Right forelimb (tissue), 1 donor: Measurements from ENCODE around the gene DMAC2L.
"Not testable (repeated sequence)": the region's sequence is repeated elsewhere in the genome, so short reads cannot be mapped to it uniquely, and the experiment has no call there.

Source experiments
- DNase-seq: peaks from one replicate; pipeline ENCODE4 v3.0.0-alpha.2; 2018

Gene DMAC2L, protein sequence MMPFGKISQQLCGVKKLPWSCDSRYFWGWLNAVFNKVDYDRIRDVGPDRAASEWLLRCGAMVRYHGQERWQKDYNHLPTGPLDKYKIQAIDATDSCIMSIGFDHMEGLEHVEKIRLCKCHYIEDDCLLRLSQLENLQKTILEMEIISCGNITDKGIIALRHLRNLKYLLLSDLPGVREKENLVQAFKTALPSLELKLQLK

DNA sequence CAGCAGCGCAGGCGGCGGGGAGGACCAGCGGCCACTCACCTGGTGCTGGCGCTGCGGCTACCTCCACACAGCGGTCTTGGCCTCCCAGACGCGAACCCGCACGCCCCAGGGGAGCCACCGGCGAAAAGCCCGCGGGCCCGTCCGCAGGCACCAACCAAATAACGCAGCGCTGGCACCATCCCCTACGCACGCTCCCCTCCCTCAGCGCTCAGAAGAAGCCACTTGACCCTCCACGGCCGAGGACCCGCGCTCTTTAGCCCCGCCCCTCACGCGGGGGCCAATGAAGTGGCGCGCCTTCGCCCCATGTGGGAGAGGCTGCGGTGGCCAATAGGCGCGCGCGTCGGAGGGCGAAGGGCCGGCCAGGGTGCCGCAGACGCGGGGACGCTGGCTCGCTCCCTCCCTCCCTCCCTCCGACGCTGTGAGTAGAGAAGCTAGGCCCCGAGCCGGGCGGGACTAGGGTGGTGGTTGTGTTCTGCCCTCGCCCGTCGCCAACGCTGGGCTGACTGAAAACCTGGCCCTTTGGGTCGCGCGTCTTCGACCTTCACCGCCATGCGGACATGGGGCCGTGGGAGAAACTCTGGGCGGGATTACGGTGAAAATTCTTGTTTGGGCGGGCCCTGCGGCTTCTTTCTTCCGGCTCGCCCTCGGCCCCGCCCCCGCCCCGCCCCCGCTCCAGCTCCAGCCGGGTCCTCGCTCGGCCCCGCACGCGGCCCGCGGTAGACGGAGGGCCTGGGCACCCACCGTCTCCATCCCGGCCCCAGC is at the start of gene DMAC2L, which contains the start of gene L2HGDH:
DMAC2L (plus strand) TSS at position 353 of the 762 bp plus-strand sequence. CDS start 9,164 bp downstream, outside the sequence.
L2HGDH (minus strand) TSS at position 258 of the 762 bp plus-strand sequence; CDS start at position 179, 79 bp downstream.
- DNase-seq = peak; percentile 95

- no peak for DNase-seq
These were observed 49.3 kb upstream of the DMAC2L start for GRCh38 chr14:50262865-50263264.

DNA sequence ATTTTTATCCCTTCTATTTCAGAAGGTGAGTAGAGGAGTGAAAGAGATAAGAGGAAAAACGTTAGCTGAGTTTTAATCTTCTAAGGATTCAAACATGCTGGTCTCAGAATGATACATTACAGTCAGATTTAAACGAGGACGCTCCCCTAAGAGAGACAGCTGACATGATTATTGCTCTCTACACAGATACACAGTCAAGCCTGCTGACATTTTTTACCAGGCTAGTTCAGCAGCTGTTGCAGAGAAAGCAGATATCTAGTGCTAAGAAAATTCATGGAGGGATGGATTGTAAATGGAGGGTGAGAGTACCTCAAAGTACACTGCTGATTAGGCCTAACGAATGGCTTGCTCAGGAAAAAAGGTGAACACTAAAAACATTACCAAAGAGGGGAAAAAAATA is 48.8 kb upstream of the DMAC2L start:
- DNase-seq = no peak

DNA sequence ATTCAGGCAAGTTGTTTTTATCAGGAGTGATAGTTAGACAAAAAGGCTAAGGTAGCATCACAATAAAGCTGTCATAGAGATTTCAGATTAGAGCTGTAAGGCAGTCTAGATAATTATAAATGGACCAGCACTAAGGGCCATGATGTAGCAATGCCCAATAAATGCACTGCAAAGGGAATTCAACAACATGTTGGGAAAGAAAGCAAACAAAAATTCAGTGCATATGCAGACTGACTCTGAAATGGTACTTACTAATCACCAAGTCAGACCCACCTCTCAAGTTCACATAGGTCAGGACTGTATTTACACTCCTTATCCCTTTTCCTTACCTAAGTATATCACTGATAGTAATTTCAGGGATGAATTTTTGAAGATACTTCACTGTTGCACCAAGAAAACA is 47.1 kb upstream of the DMAC2L start:
- DNase-seq = no peak

- DNase-seq = no peak
These were observed 41.2 kb upstream of the DMAC2L start for GRCh38 chr14:50270932-50271331.

- DNase-seq = no peak
These were observed 39.6 kb upstream of the DMAC2L start for GRCh38 chr14:50272498-50272897.

GRCh38 chr14:50285861-50286260 is 26.3 kb upstream of the DMAC2L start:
- DNase-seq = no peak

DNA sequence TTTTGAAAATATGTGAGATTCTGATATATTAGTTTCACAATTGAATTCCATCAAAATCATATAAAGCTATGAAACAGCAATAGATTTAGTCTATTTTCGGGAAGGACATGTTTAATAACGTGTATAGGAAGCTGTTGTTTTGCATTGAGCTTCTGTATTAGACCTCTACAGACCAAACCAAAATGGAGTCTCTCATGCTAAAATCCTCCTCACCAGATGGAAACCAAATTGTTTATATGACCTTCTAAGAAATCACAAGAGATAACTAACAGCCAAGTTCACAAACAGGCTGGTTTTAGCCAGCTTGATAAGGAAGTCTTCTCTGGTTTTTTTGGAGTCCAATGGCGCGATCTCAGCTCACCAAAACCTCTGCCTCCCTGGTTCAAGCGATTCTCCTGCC is 24.0 kb upstream of the DMAC2L start:
- DNase-seq = no peak

DNA sequence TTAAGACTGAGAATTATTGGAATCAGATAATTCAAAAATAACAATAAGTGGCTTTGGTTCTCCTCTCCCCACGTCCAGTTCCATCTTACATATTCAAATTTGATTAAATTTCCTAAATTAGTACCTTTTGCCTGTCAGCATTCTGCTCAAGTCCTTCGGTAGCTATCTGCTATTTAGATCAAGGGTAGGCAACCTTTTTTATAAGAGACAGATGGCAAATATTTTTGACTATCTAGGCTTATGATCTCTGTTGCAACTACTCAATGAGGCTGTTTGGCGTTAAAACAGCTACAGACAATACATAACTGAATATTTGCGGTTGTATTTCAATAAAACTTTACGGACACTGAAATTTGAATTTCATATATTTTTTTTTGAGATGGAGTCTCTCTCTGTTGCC is 21.8 kb upstream of the DMAC2L start:
- no peak for DNase-seq

DNA sequence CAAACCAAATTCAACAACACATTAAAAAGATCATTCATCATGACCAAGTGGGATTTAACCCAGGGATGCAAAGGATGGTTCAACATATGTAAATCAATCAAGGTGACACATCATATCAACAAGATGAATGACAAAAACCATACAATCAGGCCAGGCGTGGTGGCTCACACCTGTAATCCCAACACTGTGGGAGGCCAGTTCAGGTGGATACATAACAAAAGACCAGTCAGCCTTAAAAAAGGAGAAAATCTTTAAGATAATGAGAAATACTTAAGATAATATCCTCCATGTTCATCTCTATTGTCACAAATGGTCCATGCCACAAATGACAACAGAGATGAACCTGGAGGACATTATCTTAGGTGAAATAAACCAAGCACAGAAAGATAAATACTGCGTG is 12.5 kb upstream of the DMAC2L start:
- no peak for DNase-seq

DNA sequence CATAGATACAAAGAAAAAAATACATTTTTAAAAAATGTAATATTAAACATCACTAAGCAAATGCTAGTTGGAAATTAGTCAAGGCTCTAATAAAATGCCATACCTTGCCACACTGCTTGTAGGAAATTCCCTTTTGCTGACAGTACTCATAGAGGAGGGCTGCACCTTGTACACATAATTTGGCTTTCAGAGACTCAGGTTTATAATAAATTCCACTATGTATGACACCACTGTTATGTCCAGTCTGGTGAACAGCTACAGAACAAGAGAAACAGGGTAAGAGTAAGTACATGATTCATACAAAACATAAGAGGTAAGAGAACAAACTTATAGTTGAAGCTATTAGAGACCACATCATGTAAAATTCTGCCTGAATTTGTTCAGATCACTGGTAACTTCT is 10.2 kb upstream of the DMAC2L start:
- DNase-seq = no peak

- no peak for DNase-seq
These were observed 8.2 kb upstream of the DMAC2L start for GRCh38 chr14:50303744-50304471.

DNA sequence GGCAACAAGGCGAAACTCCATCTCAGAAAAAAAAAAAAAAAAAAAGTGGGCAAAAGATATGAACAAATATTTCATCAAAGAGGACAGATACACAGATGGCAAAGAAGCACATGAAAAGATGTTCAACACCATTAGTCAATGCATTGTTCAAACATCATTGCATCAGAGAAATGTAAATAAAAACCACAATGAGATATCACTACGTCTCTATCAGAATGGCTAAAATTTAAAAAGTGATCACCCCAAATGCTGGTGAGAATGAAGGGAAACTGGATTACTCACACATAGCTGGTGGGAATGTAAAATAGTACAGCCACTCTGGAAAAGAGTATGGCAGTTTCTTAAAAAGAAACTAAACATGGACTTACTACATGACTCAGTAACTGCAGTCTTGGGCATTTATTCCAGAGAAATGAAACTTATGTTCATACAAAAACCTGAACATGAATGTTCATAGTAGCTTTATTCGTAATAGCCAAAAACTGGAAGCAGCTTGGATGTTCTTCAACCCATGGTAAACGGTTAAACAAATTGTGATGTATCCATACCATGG is 3.7 kb upstream of the DMAC2L start:
- DNase-seq = no peak

DNA sequence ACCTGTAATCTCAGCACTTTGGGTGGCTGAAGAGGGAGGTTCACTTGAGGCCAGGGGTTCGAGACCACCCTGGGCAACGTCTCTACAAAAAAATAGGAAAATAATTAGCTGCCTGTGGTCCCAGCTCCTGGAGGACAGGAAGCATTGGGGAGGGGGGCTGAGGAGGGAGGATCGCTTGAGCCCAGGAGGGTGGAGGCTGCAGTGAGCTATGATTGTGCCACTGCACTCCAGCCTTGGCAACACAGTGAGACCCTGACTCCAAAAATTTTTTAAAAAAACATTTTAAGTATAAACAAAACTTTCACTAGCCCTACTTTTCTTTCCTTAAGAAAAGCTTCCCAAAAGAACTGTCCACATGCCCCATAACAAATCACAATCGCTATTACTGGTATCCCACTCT is 1.7 kb upstream of the DMAC2L start:
- DNase-seq = no peak

DNA sequence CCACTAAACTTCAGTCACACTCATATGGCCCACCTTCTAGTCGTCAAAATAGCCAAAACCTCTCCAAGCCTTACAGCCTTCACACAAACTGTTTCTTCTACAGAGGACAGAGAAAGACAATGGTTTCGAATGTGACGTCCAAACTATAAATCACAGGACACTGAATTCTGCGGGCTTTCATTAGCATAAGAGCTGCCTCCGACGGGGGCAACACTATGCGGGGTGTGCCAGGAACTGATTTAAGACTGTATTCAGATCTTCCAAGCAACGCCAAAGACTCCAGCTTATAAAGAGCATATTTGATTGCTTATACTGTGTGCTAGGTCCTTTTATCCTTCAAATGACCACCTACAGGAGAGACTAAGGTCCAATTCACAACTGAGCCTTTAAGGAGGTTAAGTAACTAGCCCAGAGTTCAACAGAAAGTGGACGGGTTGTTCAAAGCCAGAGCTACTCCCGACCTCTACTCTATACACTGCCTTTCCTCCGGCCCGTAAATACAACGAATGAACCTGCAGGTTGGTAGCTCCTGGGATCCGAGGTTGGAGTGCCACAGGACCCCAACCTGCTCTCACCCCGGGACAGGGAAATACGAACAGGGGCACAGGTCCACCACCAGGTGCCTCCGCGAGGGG is 670 bp upstream of the DMAC2L start:
- DNase-seq = no peak

DNA sequence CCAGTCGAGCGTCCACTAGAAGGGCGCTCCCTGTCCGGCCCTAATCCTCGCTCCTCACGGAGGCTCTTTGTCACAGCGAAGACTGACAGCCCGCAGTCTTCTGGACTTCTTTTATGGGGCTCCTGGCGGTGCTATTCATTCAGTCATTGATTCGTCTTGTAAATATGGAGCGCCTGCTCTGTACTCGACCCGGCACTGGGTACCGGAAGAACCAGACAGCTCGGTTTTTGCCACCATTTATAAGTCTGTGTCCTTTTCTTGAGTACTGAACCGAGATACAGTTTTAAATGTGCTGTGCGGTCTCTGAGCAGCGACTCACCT is 570 bp downstream of the DMAC2L start:
- no peak for DNase-seq

DNA sequence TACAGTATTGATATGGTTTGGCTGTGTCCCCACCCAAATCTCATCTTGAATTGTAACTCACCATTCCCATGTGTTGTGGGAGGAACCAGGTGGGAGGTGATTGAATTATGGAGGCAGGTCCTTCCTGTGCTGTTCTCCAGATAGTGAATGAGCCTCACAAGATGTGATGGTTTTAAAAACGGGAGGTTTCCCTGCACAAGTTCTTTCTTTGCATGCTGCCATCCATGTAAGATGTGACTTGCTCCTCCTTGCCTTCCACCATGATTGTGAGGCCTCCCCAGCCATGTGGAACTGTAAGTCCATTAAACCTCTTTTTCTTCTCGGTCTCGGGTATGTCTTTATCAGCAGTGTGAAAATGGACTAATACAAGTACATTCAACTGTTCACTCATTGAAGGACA is 2.0 kb downstream of the DMAC2L start:
- DNase-seq = not testable (repeated sequence)

GRCh38 chr14:50318031-50318626 is 6.0 kb downstream of the DMAC2L start:
- no peak for DNase-seq

DNA sequence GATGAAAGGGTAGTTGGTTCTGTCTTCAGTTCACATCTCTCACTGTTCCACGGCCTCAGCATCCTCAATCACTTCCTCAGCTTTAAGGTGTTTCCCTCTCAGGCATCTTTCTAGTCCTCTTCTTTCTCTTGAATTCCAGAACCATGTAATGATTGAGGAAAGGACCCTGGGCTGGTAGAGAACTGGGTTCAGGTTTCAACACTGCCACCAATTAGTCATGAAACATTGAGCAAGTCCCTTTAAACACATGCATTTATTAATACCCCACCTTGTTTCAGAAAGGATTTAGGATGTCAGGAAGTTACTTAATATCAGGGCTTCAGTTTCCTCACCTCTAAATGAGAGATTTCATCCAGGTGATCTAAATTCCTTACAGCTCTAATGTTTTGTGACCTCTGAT is 7.2 kb downstream of the DMAC2L start:
- no peak for DNase-seq

- DNase-seq = no peak
These were observed 7.6 kb downstream of the DMAC2L start for GRCh38 chr14:50319721-50320120.

GRCh38 chr14:50320283-50320682 is 8.2 kb downstream of the DMAC2L start:
- DNase-seq = no peak

GRCh38 chr14:50321009-50321660 is 9.0 kb downstream of the DMAC2L start:
- DNase-seq = peak; percentile 76
